ENCODE results near the gene GLT6D1. TPM values are rescaled to one million over a fixed set of nuclear protein-coding genes. Genes with fewer than 3 reads are reported as not detected.

Gene GLT6D1
- polyA plus RNA-seq, 3 donors, result not detected

DNA sequence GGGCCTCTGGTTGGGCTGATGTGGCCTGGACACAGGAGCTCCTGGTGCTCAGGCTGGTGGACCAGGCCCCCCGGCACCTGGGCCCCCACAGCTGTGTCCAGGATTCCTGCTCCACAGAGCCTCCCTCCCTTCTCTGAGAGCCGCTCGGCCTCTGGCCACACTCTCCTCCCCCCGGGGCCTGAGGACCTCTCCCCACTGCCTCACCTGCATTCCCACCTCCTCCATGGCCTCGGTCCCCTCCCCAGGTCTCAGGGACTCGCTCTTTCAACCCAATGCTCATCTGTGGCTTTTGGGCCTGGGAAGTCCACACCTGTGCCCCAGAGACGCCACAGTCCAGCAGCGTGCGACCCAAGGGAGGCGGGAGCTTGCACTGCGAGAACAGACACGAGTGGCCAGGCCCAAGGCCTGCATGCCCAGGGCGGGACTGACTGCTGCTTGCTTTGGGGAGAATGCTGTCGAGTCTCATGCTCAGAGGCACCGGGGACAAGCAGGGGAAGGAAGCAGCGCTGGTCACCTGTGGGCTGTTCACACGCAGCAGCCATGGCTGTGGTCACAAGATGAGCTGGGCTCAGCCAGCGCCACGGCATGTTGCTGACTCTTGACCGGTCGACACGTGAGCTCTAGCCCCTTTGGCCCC, 63.2 kb downstream of the GLT6D1 start:
- no peak for DNase-seq (ENCODE audit: extremely low read depth in 1 of 11, low read depth in 9 of 11, low spot score in 4 of 11)

DNA sequence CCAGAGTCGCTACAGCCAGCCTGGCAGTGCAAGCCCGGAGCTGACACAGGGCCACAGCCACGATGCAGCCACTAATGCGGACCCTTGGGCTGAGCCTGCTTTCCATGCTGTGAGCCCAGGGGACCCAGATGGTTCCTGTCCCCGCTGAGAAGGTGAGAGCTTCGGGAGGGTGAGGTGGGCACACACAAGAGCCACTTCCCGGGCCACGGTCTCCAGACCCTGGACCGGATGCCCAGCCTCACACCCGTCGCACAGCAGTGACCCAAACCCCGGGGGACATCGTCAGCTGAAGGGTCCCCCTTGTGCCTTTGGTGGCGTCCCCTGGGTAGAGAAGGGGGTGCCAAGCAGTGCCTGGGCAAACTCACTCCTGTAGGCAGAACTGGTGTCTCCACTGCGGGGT, 64.4 kb downstream of the GLT6D1 start:
- DNase-seq (ENCODE audit: extremely low read depth in 1 of 11, low read depth in 9 of 11, low spot score in 4 of 11), result no peak

DNA sequence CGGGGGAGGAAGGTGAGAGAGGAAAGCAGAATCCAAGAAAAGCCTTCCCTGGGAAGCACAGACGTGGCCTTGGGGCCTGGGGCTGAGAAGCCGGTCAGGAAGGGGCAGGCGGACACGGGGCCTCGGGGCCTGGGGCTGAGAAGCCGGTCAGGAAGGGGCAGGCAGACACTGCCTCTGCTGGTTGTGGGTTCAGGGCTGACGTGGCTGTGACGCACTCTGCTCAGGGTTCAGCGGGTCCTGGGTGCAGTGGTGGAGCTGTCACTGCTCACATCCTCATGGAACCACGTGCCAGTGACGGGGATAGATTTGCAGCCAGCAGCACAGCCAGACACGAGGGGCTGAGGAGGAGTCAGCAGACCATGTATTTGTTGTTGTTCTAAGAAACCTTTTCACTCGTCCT, 65.0 kb downstream of the GLT6D1 start:
- no peak for DNase-seq (ENCODE audit: extremely low read depth in 1 of 11, low read depth in 9 of 11, low spot score in 4 of 11)

Other genes starting within 250 kb of the GLT6D1 start
- gene PPP1R26, start 159.8 kb downstream of the GLT6D1 start, polyA plus RNA-seq (ENCODE audit: insufficient read length in 3 of 3), result 10 to 100 TPM; 29.7 to 37.9 (median 33.4) TPM
- gene MRPS2, start 138.9 kb downstream of the GLT6D1 start, polyA plus RNA-seq (ENCODE audit: insufficient read length in 3 of 3), result 10 to 100 TPM; 42.4 to 54.1 (median 50.4) TPM
- not detected for gene LCN1, start 118.1 kb downstream of the GLT6D1 start, polyA plus RNA-seq (ENCODE audit: insufficient read length in 3 of 3)
- gene OBP2A, start 93.4 kb downstream of the GLT6D1 start, polyA plus RNA-seq (ENCODE audit: insufficient read length in 3 of 3), result under 1 TPM in 1 of 3 donors, not detected in 2; 0.59 TPM
- under 1 TPM in 1 of 3 donors, not detected in 2; 0.22 TPM for gene PAEP, start 77.8 kb downstream of the GLT6D1 start, polyA plus RNA-seq (ENCODE audit: insufficient read length in 3 of 3)
- not detected for gene LCN9, start 23.8 kb upstream of the GLT6D1 start, polyA plus RNA-seq (ENCODE audit: insufficient read length in 3 of 3)
- not detected for gene SOHLH1, start 59.9 kb upstream of the GLT6D1 start, polyA plus RNA-seq (ENCODE audit: insufficient read length in 3 of 3)
- gene KCNT1, start 62.6 kb upstream of the GLT6D1 start, polyA plus RNA-seq (ENCODE audit: insufficient read length in 3 of 3), result under 1 TPM; 0.09 to 0.24 (median 0.24) TPM